Suprapubic skin (tissue), 4 donors: Measurements from ENCODE around the gene HCN2. TPM values are rescaled to one million over a fixed set of nuclear protein-coding genes. Genes with fewer than 3 reads are reported as not detected.

Source experiments
- DNase-seq, 2 donors: peaks; one replicate each; pipeline ENCODE4 v3.0.0-alpha.2; 2019; ENCODE audit warnings: low spot score in 2 of 2
- H3K27ac ChIP-seq: fragments of 200-600 bp; sonication (generic); one replicate; pipeline ENCODE4 v1.5.1; 2019
- H3K27me3 ChIP-seq: fragments of 200-600 bp; sonication (generic); one replicate; pipeline ENCODE4 v1.5.1; 2019
- H3K36me3 ChIP-seq: fragments of 200-600 bp; sonication (generic); one replicate; pipeline ENCODE4 v1.5.1; 2019
- H3K4me1 ChIP-seq: fragments of 200-600 bp; sonication (generic); one replicate; pipeline ENCODE4 v1.5.1; 2019
- H3K4me3 ChIP-seq: fragments of 200-600 bp; sonication (generic); one replicate; pipeline ENCODE4 v1.5.1; 2019; ENCODE audit warnings: mild to moderate bottlenecking
- H3K9me3 ChIP-seq: fragments of 200-600 bp; sonication (generic); one replicate; pipeline ENCODE4 v1.5.1; 2019
- CTCF ChIP-seq, 2 donors: fragments of 200-600 bp in 1 of 2; fragments of 450-650 bp in 1 of 2; sonication (generic) in 1 of 2; IDR thresholded peaks; one replicate each; pipeline ENCODE4 v1.5.1; 2016 to 2019; ENCODE audit warnings: antibody characterized with exemption in 2 of 2, mild to moderate bottlenecking in 1 of 2, moderate library complexity in 1 of 2
- EP300 ChIP-seq: sonication (generic); formaldehyde crosslinking; IDR thresholded peaks from one replicate; pipeline ENCODE4 v1.6.1; 2017; ENCODE audit warnings: antibody characterized with exemption
- POLR2A ChIP-seq, 2 donors: fragments of 450-650 bp; IDR thresholded peaks; one replicate each; pipeline ENCODE4 v1.6.1; 2017; ENCODE audit warnings: antibody characterized with exemption in 2 of 2, mild to moderate bottlenecking in 2 of 2, moderate library complexity in 2 of 2
- POLR2AphosphoS5 ChIP-seq, 3 donors: sonication (generic); formaldehyde crosslinking; IDR thresholded peaks; one replicate each; pipeline ENCODE4 v1.6.1; 2017; ENCODE audit warnings: antibody characterized with exemption in 3 of 3
- WGBS: methylation state at CpG from one replicate; pipeline ENCODE4 v1.1.5; 2018; 5-methylcytosine and 5-hydroxymethylcytosine counted together
- total RNA-seq, 4 donors: library from RNA; depleted of rRNA; stranded (reverse); fragments of >200 nt; gene quantifications; one replicate each; pipeline ENCODE4 v1.1.0, GENCODE V29; 2016

Gene HCN2
- total RNA-seq, 4 donors from 2014 or later, result 0.11 to 1.7 (median 0.81) TPM

DNA sequence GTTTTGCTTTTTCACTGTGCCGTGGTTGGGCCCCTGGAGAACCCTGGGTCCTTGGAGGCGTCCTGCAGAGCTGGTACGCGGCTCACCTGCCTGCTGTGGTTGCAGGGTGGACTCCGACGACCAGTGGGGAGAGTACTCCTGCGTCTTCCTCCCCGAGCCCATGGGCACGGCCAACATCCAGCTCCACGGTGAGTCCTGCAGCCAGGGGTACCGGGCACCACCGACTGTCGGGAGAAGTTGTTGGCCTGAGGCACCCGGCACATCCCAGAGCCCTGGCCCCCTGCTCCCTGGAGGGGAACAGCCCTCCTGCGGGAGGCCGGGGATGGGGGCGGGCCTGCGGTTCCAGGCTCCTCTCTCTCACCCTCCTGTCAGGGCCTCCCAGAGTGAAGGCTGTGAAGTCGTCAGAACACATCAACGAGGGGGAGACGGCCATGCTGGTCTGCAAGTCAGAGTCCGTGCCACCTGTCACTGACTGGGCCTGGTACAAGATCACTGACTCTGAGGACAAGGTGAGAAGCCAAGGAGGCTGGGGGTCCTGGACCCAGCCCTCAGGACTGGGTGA, 9.3 kb upstream of the HCN2 start:
- Histone ChIP-seq H3K27me3 (peaks cover 5% of the 10 kb centered on the region), H3K36me3 (peaks cover 57% of the 10 kb centered on the region)

DNA sequence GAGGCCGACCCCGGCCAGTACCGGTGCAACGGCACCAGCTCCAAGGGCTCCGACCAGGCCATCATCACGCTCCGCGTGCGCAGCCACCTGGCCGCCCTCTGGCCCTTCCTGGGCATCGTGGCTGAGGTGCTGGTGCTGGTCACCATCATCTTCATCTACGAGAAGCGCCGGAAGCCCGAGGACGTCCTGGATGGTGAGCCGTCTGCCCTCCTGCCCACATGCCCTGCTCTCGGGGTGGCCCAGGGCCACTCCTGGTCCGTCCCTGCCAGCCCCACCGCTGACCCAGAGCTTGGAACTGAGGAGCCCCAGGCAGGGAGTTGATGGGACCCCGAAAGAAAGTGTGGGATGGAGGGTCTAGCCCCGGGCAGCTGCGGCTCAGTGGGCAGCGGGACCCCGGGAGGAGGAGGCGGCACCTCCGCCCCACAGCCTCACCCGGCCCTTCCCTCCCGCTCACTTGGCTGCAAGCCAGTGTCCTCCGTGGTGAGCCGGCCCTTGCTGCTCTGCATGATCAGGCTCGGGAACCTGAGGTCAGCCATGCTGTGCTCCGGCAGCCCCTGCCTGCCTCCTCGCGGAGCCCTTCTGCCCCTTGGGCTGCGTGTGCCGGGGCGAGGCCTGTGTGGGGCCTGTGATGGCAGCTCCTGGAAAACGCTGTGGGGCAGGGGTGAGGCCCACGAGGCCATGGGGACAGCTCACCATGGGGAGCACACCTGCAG, 8.1 kb upstream of the HCN2 start:
- peak in 1 of 2 donors; percentile 57 for DNase-seq
- H3K4me1 ChIP-seq, result peaks cover 23% of the 10 kb centered on the region
- 90% methylated on average over 6 of the region's 40 CpGs for WGBS
- H3K9me3 ChIP-seq, result no peaks in the 10 kb centered on the region
- H3K4me3 ChIP-seq, result no peak overlapping the region
- no peak overlapping the region for H3K27ac ChIP-seq
- no peak for TF ChIP-seq EP300
- peaks cover 13% of the 10 kb centered on the region for H3K27me3 ChIP-seq
- peaks cover 57% of the 10 kb centered on the region for H3K36me3 ChIP-seq

More for the DNA sequence above, 9.3 kb upstream of the HCN2 start:
- Histone ChIP-seq H3K9me3 (no peaks in the 10 kb centered on the region), H3K4me3 (no peak overlapping the region), H3K4me1 (peaks cover 35% of the 10 kb centered on the region), H3K27ac (no peak overlapping the region)
- TF ChIP-seq EP300 (no peak), POLR2A (IDR thresholded peaks at IDR 0.05) (no peak), CTCF (IDR thresholded peaks at IDR 0.05) (no peak), POLR2AphosphoS5 (IDR thresholded peaks at IDR 0.05) (no peak)
- whole genome bisulfite sequencing, result 89% methylated on average over 16 of the region's 22 CpGs
- DNase-seq, result peak in 1 of 2 donors; percentile 55

DNA sequence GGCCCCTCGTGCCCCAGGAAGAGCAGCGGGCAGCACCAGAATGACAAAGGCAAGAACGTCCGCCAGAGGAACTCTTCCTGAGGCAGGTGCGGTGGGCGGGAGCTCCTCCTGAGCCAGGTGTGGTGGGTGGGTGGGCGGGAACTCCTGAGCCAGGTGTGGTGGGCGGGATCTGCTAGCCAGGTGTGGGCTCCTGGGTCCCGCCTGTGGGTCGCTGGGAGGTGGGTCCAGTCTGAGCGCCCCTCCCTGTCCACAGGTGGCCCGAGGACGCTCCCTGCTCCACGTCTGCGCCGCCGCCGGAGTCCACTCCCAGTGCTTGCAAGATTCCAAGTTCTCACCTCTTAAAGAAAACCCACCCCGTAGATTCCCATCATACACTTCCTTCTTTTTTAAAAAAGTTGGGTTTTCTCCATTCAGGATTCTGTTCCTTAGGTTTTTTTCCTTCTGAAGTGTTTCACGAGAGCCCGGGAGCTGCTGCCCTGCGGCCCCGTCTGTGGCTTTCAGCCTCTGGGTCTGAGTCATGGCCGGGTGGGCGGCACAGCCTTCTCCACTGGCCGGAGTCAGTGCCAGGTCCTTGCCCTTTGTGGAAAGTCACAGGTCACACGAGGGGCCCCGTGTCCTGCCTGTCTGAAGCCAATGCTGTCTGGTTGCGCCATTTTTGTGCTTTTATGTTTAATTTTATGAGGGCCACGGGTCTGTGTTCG, 7.0 kb upstream of the HCN2 start:
- Histone ChIP-seq H3K27ac (no peak overlapping the region), H3K27me3 (peaks cover 24% of the 10 kb centered on the region), H3K36me3 (peaks cover 55% of the 10 kb centered on the region), H3K4me1 (peaks cover 14% of the 10 kb centered on the region), H3K9me3 (no peaks in the 10 kb centered on the region), H3K4me3 (no peak overlapping the region)
- TF ChIP-seq POLR2AphosphoS5 (IDR thresholded peaks at IDR 0.05) (no peak), CTCF (IDR thresholded peaks at IDR 0.05) (no peak), EP300 (no peak)
- DNase-seq, result peak in 1 of 2 donors; percentile 56
- 80% methylated on average over 27 of the region's 31 CpGs for WGBS

GRCh38 chr19:583198-583967, 6.3 kb upstream of the HCN2 start:
- H3K36me3 ChIP-seq, result peaks cover 49% of the 10 kb centered on the region
- 85% methylated on average over 18 of the region's 27 CpGs for WGBS

DNA sequence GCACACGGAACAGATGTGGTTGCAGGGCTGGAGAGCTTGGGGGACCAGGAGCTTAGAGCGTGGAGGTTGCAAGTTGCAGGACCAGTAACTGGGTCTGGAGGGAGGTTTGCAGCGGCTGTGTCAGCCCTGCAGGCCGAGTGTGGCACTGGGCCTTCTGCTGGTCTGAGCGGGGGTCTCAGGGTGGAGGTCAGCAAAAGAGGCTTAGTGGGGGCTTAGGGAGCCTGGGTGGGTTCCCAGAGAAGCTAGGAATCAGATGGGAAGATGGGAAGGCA, 5.8 kb upstream of the HCN2 start:
- Histone ChIP-seq H3K4me1 (peaks cover 22% of the 10 kb centered on the region), H3K9me3 (no peaks in the 10 kb centered on the region), H3K27ac (no peak overlapping the region), H3K27me3 (peaks cover 36% of the 10 kb centered on the region), H3K36me3 (peaks cover 48% of the 10 kb centered on the region), H3K4me3 (no peak overlapping the region)
- no peak for DNase-seq
- no peak for TF ChIP-seq POLR2A (IDR thresholded peaks at IDR 0.05)
- TF ChIP-seq CTCF (IDR thresholded peaks at IDR 0.05), result no peak
- TF ChIP-seq POLR2AphosphoS5 (IDR thresholded peaks at IDR 0.05), result no peak
- TF ChIP-seq EP300, result no peak
- WGBS, result 72% methylated on average over 5 of the region's 5 CpGs

More at GRCh38 chr19:583198-583967, 6.3 kb upstream of the HCN2 start:
- DNase-seq, result peak in 1 of 2 donors; percentile 59
- Histone ChIP-seq H3K4me1 (peaks cover 17% of the 10 kb centered on the region), H3K9me3 (no peaks in the 10 kb centered on the region), H3K27ac (no peak overlapping the region), H3K27me3 (peaks cover 31% of the 10 kb centered on the region), H3K4me3 (no peak overlapping the region)
- TF ChIP-seq POLR2A (IDR thresholded peaks at IDR 0.05) (no peak), POLR2AphosphoS5 (IDR thresholded peaks at IDR 0.05) (no peak), EP300 (no peak), CTCF (IDR thresholded peaks at IDR 0.05) (no peak)
